H1 (cell line): ENCODE data around the gene HCST. TPM values are rescaled to one million over a fixed set of nuclear protein-coding genes. Genes with fewer than 3 reads are reported as not detected.
"Not testable (repeated sequence)": the region's sequence is repeated elsewhere in the genome, so short reads cannot be mapped to it uniquely, and the experiment has no call there.

Experiments used
- CTCF ChIA-PET: fragments of 300-600 bp; sonication (Branson Sonifier 250); formaldehyde crosslinking; loops from one replicate; lab custom pipeline; 2021; ENCODE audit not compliant: partially characterized antibody; lab: Charles Lee
- POLR2A ChIA-PET: fragments of 300-600 bp; sonication (Branson Sonifier 250); formaldehyde crosslinking; loops from one replicate; lab custom pipeline; 2021; ENCODE audit warnings: inconsistent platforms; ENCODE audit not compliant: partially characterized antibody; lab: Charles Lee
- DNase-seq, 2 experiments: peaks; one replicate each; pipeline versions ENCODE4 v3.0.0 to v3.0.0-alpha.2; 2010 to 2022; ENCODE audit warnings: low spot score in 2 of 2, low read depth in 1 of 2, mixed read lengths in 1 of 2
- FAIRE-seq: peaks from 2 replicates; lab custom pipeline; 2011; peaks lifted over from hg19 to GRCh38; lab: Jason Lieb, UNC
- H2AFZ ChIP-seq: 2 replicates; pipeline ENCODE4 v1.8.1; 2012; ENCODE audit warnings: low read length, inconsistent platforms
- H2AK5ac ChIP-seq: 2 replicates; pipeline ENCODE4 v1.6.1; 2013; ENCODE audit warnings: low read depth, low read length
- H2BK120ac ChIP-seq: replicated peaks from 2 replicates; pipeline ENCODE3; 2013; ENCODE audit warnings: low read depth, low read length, inconsistent platforms
- H2BK12ac ChIP-seq: 2 replicates; pipeline ENCODE4 v1.6.1; 2013; ENCODE audit warnings: low read depth, low read length
- H2BK15ac ChIP-seq: 2 replicates; pipeline ENCODE4 v1.6.1; 2013; ENCODE audit warnings: low read length
- H2BK20ac ChIP-seq: 2 replicates; pipeline ENCODE4 v1.6.1; 2013; ENCODE audit warnings: low read length
- H2BK5ac ChIP-seq: 2 replicates; pipeline ENCODE4 v1.6.1; 2013; ENCODE audit warnings: low read depth, low read length
- H3K14ac ChIP-seq: 2 replicates; pipeline ENCODE4 v1.6.1; 2013; ENCODE audit warnings: inconsistent platforms; ENCODE audit not compliant: insufficient read length
- H3K18ac ChIP-seq: 2 replicates; pipeline ENCODE4 v1.6.1; 2013; ENCODE audit warnings: low read length; ENCODE audit errors: extremely low read depth
- H3K23ac ChIP-seq: 2 replicates; pipeline ENCODE4 v1.6.1; 2013; ENCODE audit warnings: inconsistent platforms; ENCODE audit not compliant: insufficient read length
- H3K23me2 ChIP-seq: 2 replicates; pipeline ENCODE4 v1.6.1; 2013; ENCODE audit warnings: low read depth, low read length
- H3K27ac ChIP-seq: 2 replicates; pipeline ENCODE4 v1.6.1; 2011; ENCODE audit warnings: low read depth, low read length, inconsistent platforms
- H3K27me3 ChIP-seq, 4 experiments: replicated peaks in 1 of 4; 1 replicate in 1 of 4; 2 replicates in 3 of 4; pipeline versions ENCODE4 v1.6.1 to v1.8.1; 2011 to 2013; ENCODE audit warnings: low read length in 3 of 4, mild to moderate bottlenecking in 3 of 4, inconsistent platforms in 2 of 4, mixed read lengths in 2 of 4, moderate library complexity in 1 of 4; ENCODE audit not compliant: control insufficient read depth in 3 of 4, insufficient read depth in 3 of 4; ENCODE audit errors: extremely low read depth in 1 of 4
- H3K36me3 ChIP-seq, 4 experiments: 2 replicates each; pipeline versions ENCODE4 v1.6.1 to v1.8.1; 2011 to 2013; ENCODE audit warnings: mild to moderate bottlenecking in 4 of 4, low read length in 3 of 4, moderate library complexity in 2 of 4, control low read depth in 1 of 4, inconsistent platforms in 1 of 4; ENCODE audit not compliant: insufficient read depth in 4 of 4, control insufficient read depth in 2 of 4
- H3K4ac ChIP-seq: replicated peaks from 2 replicates; pipeline ENCODE3; 2013; ENCODE audit warnings: low read length, low read depth, mixed read lengths, inconsistent platforms; ENCODE audit not compliant: insufficient read length
- H3K4me1 ChIP-seq, 4 experiments: replicated peaks in 1 of 4; 1 replicate in 1 of 4; 2 replicates in 3 of 4; pipeline versions ENCODE4 v1.6.1 to v1.8.1; 2011 to 2013; ENCODE audit warnings: low read length in 3 of 4, inconsistent platforms in 2 of 4, mixed read lengths in 1 of 4; ENCODE audit not compliant: insufficient read depth in 4 of 4, control insufficient read depth in 3 of 4
- H3K4me2 ChIP-seq, 2 experiments: 2 replicates each; pipeline versions ENCODE4 v1.6.1 to v1.8.1; 2011 to 2013; ENCODE audit warnings: low read depth in 2 of 2, low read length in 2 of 2, control low read depth in 1 of 2, inconsistent platforms in 1 of 2, mild to moderate bottlenecking in 1 of 2; ENCODE audit not compliant: insufficient read depth in 1 of 2
- H3K4me3 ChIP-seq, 4 experiments: fragments of 200-600, 300-600 bp in 1 of 4; sonication (generic), shearing (Covaris generic), sonication (Bioruptor Twin) in 1 of 4; 2 replicates each; pipeline versions ENCODE4 v1.5.1 to v1.8.1; 2011 to 2016; ENCODE audit warnings: low read length in 4 of 4, low read depth in 3 of 4, control low read depth in 2 of 4, inconsistent platforms in 2 of 4, mild to moderate bottlenecking in 2 of 4, mixed read lengths in 1 of 4, moderate library complexity in 1 of 4; ENCODE audit not compliant: insufficient read depth in 2 of 4; ENCODE audit errors: extremely low read depth in 1 of 4
- H3K56ac ChIP-seq: replicated peaks from 2 replicates; pipeline ENCODE3; 2013; ENCODE audit warnings: low read depth, mild to moderate bottlenecking, mixed read lengths, low read length, inconsistent platforms; ENCODE audit not compliant: insufficient read length
- H3K79me1 ChIP-seq: 2 replicates; pipeline ENCODE4 v1.6.1; 2013; ENCODE audit warnings: low read depth, low read length, control low read depth
- H3K79me2 ChIP-seq, 2 experiments: 2 replicates each; pipeline versions ENCODE4 v1.6.1 to v1.8.1; 2012 to 2013; ENCODE audit warnings: low read length in 2 of 2, mild to moderate bottlenecking in 2 of 2, inconsistent platforms in 1 of 2; ENCODE audit not compliant: insufficient read depth in 2 of 2, control insufficient read depth in 1 of 2
- H3K9ac ChIP-seq, 4 experiments: replicated peaks in 1 of 4; 1 replicate in 1 of 4; 2 replicates in 3 of 4; pipeline versions ENCODE4 v1.6.1 to v1.8.1; 2011 to 2013; ENCODE audit warnings: low read depth in 3 of 4, low read length in 3 of 4, control low read depth in 2 of 4, mild to moderate bottlenecking in 2 of 4, moderate library complexity in 2 of 4, inconsistent platforms in 1 of 4; ENCODE audit errors: extremely low read depth in 1 of 4
- H3K9me3 ChIP-seq, 2 experiments: 2 replicates each; pipeline versions ENCODE4 v1.6.1 to v1.8.1; 2012 to 2013; ENCODE audit warnings: mild to moderate bottlenecking in 2 of 2, moderate library complexity in 2 of 2, control low read depth in 1 of 2, inconsistent platforms in 1 of 2, low read depth in 1 of 2, low read length in 1 of 2, mixed read lengths in 1 of 2; ENCODE audit not compliant: insufficient read depth in 2 of 2
- H4K20me1 ChIP-seq, 2 experiments: replicated peaks in 1 of 2; 2 replicates each; pipeline versions ENCODE3 to v1.8.1; 2011 to 2013; ENCODE audit warnings: inconsistent platforms in 2 of 2, low read length in 2 of 2, mild to moderate bottlenecking in 1 of 2; ENCODE audit not compliant: insufficient read depth in 2 of 2, control insufficient read depth in 1 of 2
- H4K5ac ChIP-seq: 2 replicates; pipeline ENCODE4 v1.6.1; 2013; ENCODE audit warnings: low read length, low read depth, mixed read lengths, inconsistent platforms; ENCODE audit not compliant: insufficient read length
- H4K8ac ChIP-seq: 2 replicates; pipeline ENCODE4 v1.8.0; 2013; ENCODE audit warnings: mild to moderate bottlenecking, moderate library complexity, low read length, inconsistent platforms; ENCODE audit not compliant: insufficient read depth; ENCODE audit errors: extremely low read depth
- H4K91ac ChIP-seq: replicated peaks from 2 replicates; pipeline ENCODE3; 2013; ENCODE audit warnings: low read length, mixed read lengths, inconsistent platforms; ENCODE audit not compliant: insufficient read length
- WGBS, 2 experiments: shearing (Covaris generic) in 1 of 2; methylation state at CpG; one replicate each; pipeline versions ENCODE4 v1.1.6 to v1.1.7; 2013 to 2015; ENCODE audit warnings: low lambda C conversion rate in 2 of 2, mixed read lengths in 2 of 2, inconsistent platforms in 1 of 2, low coverage in 1 of 2, missing lambda C conversion rate in 1 of 2; ENCODE audit not compliant: insufficient replicate concordance in 2 of 2, insufficient coverage in 1 of 2, insufficient read length in 1 of 2; ENCODE audit errors: extremely low coverage in 1 of 2, missing lambda C conversion rate in 1 of 2; 5-methylcytosine and 5-hydroxymethylcytosine counted together
- polyA plus RNA-seq, 7 experiments: library from polyadenylated mRNA; depleted of rRNA in 3 of 7; stranded (reverse) in 5 of 7; unstranded in 2 of 7; fragments of >200 nt in 5 of 7; fragments of 200-250 nt in 2 of 7; gene quantifications; 1 replicate in 5 of 7; 2 replicates in 1 of 7; 4 replicates in 1 of 7; pipeline versions ENCODE4 v1.2.1 to v1.2.3, GENCODE V29; 2011 to 2013; ENCODE audit warnings: missing spikeins in 2 of 7, mixed read lengths in 2 of 7
- total RNA-seq: library from RNA; stranded (reverse); fragmentation: NEBNext Ultra II Directional; extraction: Animal tissue kit (Norgen Biotek cat#: 25700); gene quantifications from 2 replicates; pipeline ENCODE4 v1.2.1, GENCODE V29; 2021

Gene HCST
- total and polyA plus RNA-seq, 2 of the 8 experiments (the other 6 are each of a cell fraction or from before 2014, with no cell fraction given), result 2.8 TPM; not detected in 1

DNA sequence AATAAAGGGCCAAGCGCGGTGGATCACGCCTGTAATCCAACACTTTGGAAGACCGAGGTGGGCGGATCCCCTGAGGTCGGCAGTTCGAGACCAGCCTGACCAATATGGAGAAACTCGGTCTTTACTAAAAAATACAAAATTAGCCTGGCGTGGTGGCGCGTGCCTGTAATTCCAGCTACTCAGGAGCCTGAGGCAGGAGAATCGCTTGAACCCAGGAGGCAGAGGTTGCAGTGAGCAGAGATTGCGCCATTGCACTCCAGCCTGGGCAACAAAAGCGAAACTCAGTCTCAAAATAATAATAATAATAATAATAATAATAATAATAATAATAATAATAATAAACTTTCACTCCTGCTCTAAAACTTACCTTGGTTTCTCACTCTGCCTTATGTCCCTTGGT is 8.0 kb downstream of the HCST start:
- not testable (repeated sequence) for H2BK12ac ChIP-seq, H3K9me3 ChIP-seq, H3K9ac ChIP-seq, H3K27me3 ChIP-seq, H2BK15ac ChIP-seq, H3K14ac ChIP-seq, H3K23me2 ChIP-seq, H2AFZ ChIP-seq, H2BK120ac ChIP-seq, H3K18ac ChIP-seq, H4K20me1 ChIP-seq, FAIRE-seq, DNase-seq, H3K23ac ChIP-seq, H4K8ac ChIP-seq, H4K5ac ChIP-seq, H3K79me2 ChIP-seq, H4K91ac ChIP-seq, H2AK5ac ChIP-seq, H2BK20ac ChIP-seq, H3K36me3 ChIP-seq, H3K4me3 ChIP-seq, H3K56ac ChIP-seq, H3K4me2 ChIP-seq, H3K79me1 ChIP-seq, H3K27ac ChIP-seq, H3K4ac ChIP-seq, H2BK5ac ChIP-seq
- ChIA-PET POLR2A (interaction anchor here (1.1 kb wide), 1 partner anchor 202 kb away, joined by 3 read pairs; no protein-coding TSS in a partner anchor), CTCF (interaction anchor here (0.8 to 2.0 kb wide), 5 partner anchors 15 to 126 kb away, joined by 3 to 11 read pairs (median 3); no protein-coding TSS in a partner anchor)
- 90% methylated on average over 14 of the region's 14 CpGs; no CpG with 5 or more reads in 1 of the 2 experiments for WGBS, 2 experiments
- H3K4me1 ChIP-seq, result peaks cover 0 to 17% (median 7%) of the 10 kb centered on the region in 4 experiments; a peak in 4 of 7 replicates
